ENCODE data around the gene NKG7. TPM values are rescaled to one million over a fixed set of nuclear protein-coding genes. Genes with fewer than 3 reads are reported as not detected.

The NKG7 gene
- polyA plus RNA-seq, 1 donor (not counting 4 experiments of a cell fraction or from before 2014, with no cell fraction given) = not detected

DNA sequence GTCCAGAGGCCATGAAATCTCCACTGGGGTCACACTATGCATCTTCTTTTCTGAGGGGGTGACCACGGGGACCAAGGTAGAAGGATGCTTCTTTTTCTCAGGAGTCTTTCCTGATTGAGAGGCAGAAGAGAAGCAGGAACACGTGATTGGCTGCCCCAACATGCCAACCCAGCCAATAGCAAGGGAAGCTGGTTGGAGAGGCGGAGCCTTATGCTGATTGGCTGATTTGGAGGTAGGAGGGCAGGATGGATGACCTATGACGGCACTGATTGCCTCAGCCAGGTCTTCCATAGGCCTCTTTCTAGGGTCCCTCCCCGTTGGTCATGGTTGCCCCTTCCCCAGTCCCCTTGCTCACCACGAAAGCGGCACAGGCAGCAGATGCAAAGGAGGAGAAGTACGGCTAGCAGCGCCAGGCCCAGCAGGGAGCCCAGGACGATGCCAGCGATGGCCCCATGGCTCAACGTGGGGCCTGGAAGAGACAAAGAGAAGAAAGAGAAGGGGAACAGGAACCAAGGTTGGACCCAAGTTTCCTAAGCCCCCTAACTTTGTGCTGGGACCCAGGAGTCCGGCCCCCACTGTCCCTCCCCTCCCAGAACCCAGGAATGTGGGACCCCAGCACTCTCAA is 38.5 kb downstream of the NKG7 start:
- no peak for FAIRE-seq
- H3K9ac ChIP-seq (ENCODE audit: control insufficient read depth, extremely low read depth, insufficient read depth, low read length) = no peak overlapping the region
- no peak overlapping the region for H3K4me2 ChIP-seq (ENCODE audit: control insufficient read depth, extremely low read depth, insufficient read depth, low read depth, low read length)
- no peak overlapping the region for H2AFZ ChIP-seq (ENCODE audit: control insufficient read depth, low read length)
- no peaks in the 10 kb centered on the region for H3K36me3 ChIP-seq (ENCODE audit: control insufficient read depth in 2 of 2, extremely low read depth in 1 of 2, insufficient read depth in 2 of 2, low read length in 2 of 2)
- H4K20me1 ChIP-seq (ENCODE audit: control insufficient read depth, extremely low read depth, insufficient read depth, low read length) = no peaks in the 10 kb centered on the region
- H3K9me3 ChIP-seq (ENCODE audit: control insufficient read depth, low read depth, low read length) = no peaks in the 10 kb centered on the region
- H3K9me1 ChIP-seq (ENCODE audit: control insufficient read depth, extremely low read depth, insufficient read depth, low read length) = no peaks in the 10 kb centered on the region
- no peak for DNase-seq (ENCODE audit: low read depth, low spot score)
- H3K27me3 ChIP-seq (ENCODE audit: control insufficient read depth, extremely low read depth, insufficient read depth, low read length) = no peaks in the 10 kb centered on the region
- no peaks in the 10 kb centered on the region for H3K4me1 ChIP-seq (ENCODE audit: control insufficient read depth, extremely low read depth, insufficient read depth, low read length)
- dilution Hi-C loops (cut with MboI; ENCODE audit: extremely low pct_ligation_motif_present, low sequenced_read_pairs) = no loop called here
- H3K27ac ChIP-seq (ENCODE audit: control insufficient read depth, insufficient read depth, low read length) = no peak overlapping the region
- no peak overlapping the region for H3K4me3 ChIP-seq (ENCODE audit: control insufficient read depth in 2 of 3, extremely low read depth in 1 of 3, insufficient read depth in 2 of 3, low read depth in 1 of 3, low read length in 3 of 3)
- no peak for TF ChIP-seq EZH2 (IDR thresholded peaks at IDR 0.05; ENCODE audit: low read length)
- TF ChIP-seq, protein P1, sequence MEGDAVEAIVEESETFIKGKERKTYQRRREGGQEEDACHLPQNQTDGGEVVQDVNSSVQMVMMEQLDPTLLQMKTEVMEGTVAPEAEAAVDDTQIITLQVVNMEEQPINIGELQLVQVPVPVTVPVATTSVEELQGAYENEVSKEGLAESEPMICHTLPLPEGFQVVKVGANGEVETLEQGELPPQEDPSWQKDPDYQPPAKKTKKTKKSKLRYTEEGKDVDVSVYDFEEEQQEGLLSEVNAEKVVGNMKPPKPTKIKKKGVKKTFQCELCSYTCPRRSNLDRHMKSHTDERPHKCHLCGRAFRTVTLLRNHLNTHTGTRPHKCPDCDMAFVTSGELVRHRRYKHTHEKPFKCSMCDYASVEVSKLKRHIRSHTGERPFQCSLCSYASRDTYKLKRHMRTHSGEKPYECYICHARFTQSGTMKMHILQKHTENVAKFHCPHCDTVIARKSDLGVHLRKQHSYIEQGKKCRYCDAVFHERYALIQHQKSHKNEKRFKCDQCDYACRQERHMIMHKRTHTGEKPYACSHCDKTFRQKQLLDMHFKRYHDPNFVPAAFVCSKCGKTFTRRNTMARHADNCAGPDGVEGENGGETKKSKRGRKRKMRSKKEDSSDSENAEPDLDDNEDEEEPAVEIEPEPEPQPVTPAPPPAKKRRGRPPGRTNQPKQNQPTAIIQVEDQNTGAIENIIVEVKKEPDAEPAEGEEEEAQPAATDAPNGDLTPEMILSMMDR (optimal IDR thresholded peaks at IDR 0.05 in 1 of 3, IDR thresholded peaks at IDR 0.05 in 1 of 3, conservative IDR thresholded peaks at IDR 0.05 in 1 of 3; ENCODE audit: extremely low read depth in 1 of 3, insufficient read depth in 2 of 3, low read length in 3 of 3) = no peak
- H3K79me2 ChIP-seq (ENCODE audit: control insufficient read depth, insufficient read depth, low read length) = no peaks in the 10 kb centered on the region

DNA sequence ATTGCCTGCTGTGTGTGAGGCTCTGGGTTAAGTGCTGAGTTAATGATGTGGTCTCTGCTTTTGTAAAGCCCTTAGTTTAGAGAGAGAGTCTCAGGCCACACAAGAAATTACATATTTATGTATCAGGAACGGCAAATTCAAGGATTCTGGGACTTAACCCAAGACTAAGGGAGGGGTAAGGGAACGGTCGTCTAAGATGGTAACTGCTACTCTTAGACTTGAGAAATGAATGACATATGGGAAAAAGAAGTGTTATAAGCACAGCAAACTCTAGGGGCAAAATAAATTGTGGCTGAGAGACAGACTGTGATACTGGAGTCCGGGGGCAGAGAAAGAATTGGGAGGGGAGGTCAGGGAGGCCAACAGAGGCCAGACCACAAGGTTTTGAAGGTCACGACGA is 40.7 kb downstream of the NKG7 start:
- FAIRE-seq (no peak), DNase-seq (ENCODE audit: low read depth, low spot score) (no peak)
- H3K9me1 ChIP-seq (ENCODE audit: control insufficient read depth, extremely low read depth, insufficient read depth, low read length) = no peaks in the 10 kb centered on the region
- dilution Hi-C loops (cut with MboI; ENCODE audit: extremely low pct_ligation_motif_present, low sequenced_read_pairs) = no loop called here
- no peak overlapping the region for H2AFZ ChIP-seq (ENCODE audit: control insufficient read depth, low read length)
- no peak overlapping the region for H3K27ac ChIP-seq (ENCODE audit: control insufficient read depth, insufficient read depth, low read length)
- H3K9me3 ChIP-seq (ENCODE audit: control insufficient read depth, low read depth, low read length) = no peaks in the 10 kb centered on the region
- H3K9ac ChIP-seq (ENCODE audit: control insufficient read depth, extremely low read depth, insufficient read depth, low read length) = no peak overlapping the region
- H4K20me1 ChIP-seq (ENCODE audit: control insufficient read depth, extremely low read depth, insufficient read depth, low read length) = no peaks in the 10 kb centered on the region
- H3K4me3 ChIP-seq (ENCODE audit: control insufficient read depth in 2 of 3, extremely low read depth in 1 of 3, insufficient read depth in 2 of 3, low read depth in 1 of 3, low read length in 3 of 3) = no peak overlapping the region
- H3K4me2 ChIP-seq (ENCODE audit: control insufficient read depth, extremely low read depth, insufficient read depth, low read depth, low read length) = no peak overlapping the region
- no peaks in the 10 kb centered on the region for H3K4me1 ChIP-seq (ENCODE audit: control insufficient read depth, extremely low read depth, insufficient read depth, low read length)
- H3K27me3 ChIP-seq (ENCODE audit: control insufficient read depth, extremely low read depth, insufficient read depth, low read length) = peaks cover 9% of the 10 kb centered on the region
- H3K79me2 ChIP-seq (ENCODE audit: control insufficient read depth, insufficient read depth, low read length) = no peaks in the 10 kb centered on the region
- H3K36me3 ChIP-seq (ENCODE audit: control insufficient read depth in 2 of 2, extremely low read depth in 1 of 2, insufficient read depth in 2 of 2, low read length in 2 of 2) = no peaks in the 10 kb centered on the region
- TF ChIP-seq, protein P1 (optimal IDR thresholded peaks at IDR 0.05 in 1 of 3, IDR thresholded peaks at IDR 0.05 in 1 of 3, conservative IDR thresholded peaks at IDR 0.05 in 1 of 3; ENCODE audit: extremely low read depth in 1 of 3, insufficient read depth in 2 of 3, low read length in 3 of 3) = no peak
- no peak for TF ChIP-seq EZH2 (IDR thresholded peaks at IDR 0.05; ENCODE audit: low read length)
